DMS153 treated with DMSO at 0.1 percent for 48 hours (cell line): ENCODE results near the gene CPA1.
"Not testable (repeated sequence)": the region's sequence is repeated elsewhere in the genome, so short reads cannot be mapped to it uniquely, and the experiment has no call there.

Experiments used
- DNase-seq: peaks from one replicate; lab custom pipeline; 2025; ENCODE audit not compliant: unreplicated experiment; lab: John Stamatoyannopoulos, UW

CPA1 gene

DNA sequence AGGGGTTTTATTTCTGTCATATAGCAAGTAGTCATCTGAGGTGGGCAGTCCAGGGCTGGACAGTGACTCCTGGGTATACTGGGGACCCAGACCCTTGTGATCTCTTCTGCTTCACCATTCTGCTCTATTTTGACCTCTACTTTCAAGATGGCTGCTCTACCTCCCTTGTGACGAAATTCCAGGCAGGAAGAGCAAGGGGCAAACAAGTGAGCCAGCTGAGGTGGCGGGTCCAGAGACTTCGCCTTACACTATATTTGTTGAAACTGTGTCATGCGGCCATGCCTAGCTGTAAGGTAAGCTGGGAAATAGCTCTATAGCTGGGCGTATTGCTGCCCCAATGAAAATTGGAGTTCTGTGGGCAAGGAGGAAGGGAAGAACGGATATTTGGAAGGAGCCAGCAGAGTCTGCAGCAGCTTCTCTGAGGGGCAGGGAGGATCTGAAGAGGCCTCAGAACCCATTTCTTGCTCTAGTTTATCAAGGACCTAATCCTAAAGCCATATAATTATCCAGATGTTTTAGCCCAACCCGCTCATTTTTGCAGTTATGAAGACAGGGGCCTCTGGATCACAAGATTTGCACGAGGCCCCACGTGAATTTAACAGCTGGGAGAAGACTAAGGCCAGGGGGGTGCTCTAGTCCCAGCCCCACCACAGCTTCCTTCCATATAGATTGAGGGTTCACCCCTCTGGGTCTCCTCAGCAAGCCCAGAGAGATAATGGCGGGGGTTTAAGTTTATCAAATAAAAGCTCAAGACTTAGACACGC lies 7.7 kb upstream of the CPA1 start:
- DNase-seq = no peak

DNA sequence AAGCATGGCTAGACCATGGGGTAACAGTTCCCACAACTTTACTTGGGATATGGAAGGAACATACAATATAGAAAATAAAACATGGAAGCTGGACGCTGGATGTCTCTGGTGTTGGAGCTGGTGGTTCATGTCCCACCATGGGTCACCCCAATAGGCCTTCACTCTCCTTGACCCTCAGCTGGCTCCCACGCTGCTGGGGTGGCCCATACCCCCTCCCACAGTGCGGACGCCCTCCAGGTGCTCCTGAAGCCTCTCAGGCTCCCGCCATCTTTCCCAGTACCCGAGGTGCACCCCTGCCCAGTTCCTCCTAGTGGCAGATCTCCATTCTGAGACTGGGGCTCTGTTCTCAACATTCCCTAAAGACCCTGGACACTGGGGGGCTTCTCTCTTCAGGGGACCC lies 5.8 kb upstream of the CPA1 start:
- no peak for DNase-seq

DNA sequence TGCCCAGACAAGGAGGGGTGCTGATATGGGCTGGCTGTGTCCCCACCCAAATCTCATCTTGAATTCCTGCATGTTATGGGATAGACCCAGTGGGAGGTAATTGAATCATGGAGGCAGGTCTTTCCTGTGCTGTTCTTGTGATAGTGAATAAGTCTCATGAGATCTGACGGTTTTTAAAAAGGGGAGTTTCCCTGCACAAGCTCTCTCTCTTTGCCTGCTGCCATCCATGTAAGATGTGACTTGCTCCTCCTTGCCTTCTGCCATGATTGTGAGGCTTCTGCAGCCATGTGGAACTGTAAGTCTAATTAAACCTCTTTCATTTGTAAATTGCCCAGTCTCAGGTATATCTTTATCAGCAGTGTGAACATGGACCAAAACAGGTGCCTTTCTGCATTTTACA lies 3.8 kb upstream of the CPA1 start:
- DNase-seq = not testable (repeated sequence)

DNA sequence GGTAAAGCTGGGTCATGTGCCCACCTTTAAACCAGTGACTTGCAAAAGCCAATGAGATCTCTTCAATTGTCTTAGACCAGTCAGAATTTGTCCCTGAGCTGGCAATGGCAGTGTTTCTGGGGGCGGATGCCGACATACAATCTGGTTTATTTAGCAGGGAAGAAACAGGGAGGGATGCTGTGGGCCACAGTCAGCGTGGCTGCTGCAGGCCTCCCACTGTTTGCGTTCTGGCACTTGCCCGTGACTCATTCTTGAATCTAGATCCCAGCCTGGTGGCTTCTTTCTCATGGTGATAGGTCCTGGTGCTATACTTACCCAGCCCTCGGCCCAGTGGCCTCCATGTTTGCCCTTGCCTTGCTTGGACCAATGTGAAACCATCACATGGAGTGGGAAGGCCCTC lies 3.1 kb upstream of the CPA1 start:
- no peak for DNase-seq

DNA sequence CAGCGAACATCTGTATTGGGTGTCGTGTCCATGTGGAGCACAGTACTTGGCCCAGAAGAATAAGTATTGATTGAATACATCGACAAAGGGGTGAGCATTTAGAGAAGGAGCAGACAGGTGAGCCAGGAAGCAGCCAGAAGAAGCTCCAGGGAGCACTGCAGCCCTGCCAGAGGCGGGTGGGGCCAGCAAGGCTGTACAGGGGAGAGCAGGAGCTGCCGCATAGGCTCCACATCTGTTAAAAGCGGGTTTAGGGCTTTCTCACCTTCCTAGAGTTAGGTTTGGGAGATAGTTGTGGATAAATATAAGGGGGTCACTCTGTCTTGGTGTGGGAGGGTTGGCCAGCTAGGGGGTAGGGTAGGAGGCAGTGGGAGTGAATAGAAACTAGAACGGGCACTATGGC lies 1.3 kb upstream of the CPA1 start:
- no peak for DNase-seq

DNA sequence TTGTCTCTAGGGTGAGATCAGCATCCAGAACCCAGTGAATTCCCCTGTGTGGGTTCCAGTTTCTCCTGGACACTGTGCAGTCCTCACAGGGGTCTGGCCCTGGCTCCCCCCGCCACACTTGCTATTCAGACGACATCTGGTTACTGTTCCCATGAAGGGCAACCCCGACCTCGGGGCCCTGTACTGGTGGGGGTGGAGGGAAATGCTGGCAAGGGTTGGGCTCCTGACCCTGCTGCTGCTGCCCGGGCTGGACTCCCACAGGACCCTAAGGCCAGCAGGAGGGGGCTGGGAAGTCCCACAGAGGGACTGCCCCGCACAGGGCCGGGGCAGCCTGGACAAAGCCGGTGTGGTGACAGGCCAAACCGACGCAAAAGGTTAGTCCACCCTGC lies 768 bp upstream of the CPA1 start:
- no peak for DNase-seq

DNA sequence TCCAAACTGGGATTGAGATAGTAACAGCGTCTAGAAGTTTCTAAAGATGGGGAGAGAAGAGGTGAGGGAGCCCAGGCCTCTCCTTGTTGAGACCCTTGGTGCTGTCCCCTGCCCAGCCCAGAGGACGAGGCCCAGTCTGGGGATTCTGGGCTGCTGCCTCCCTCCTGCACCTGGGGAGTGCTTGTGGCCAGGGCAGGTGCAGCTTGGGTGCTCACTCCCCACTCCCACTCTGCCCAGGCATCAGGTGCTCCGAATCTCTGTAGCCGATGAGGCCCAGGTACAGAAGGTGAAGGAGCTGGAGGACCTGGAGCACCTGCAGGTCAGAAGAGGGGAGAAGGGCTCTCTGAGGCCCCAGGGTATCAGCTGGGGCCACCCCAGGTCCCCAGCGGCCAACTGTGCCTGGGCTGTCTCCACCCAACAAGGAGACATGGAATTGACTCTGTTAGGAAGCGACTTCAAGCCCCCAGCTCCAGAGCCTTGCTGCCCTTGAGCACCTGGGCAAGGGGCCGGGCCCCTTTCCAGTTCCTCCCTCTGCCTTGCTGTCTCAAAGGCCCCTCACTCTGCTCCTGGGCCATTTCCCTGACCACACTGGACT lies 664 bp downstream of the CPA1 start:
- DNase-seq = no peak

DNA sequence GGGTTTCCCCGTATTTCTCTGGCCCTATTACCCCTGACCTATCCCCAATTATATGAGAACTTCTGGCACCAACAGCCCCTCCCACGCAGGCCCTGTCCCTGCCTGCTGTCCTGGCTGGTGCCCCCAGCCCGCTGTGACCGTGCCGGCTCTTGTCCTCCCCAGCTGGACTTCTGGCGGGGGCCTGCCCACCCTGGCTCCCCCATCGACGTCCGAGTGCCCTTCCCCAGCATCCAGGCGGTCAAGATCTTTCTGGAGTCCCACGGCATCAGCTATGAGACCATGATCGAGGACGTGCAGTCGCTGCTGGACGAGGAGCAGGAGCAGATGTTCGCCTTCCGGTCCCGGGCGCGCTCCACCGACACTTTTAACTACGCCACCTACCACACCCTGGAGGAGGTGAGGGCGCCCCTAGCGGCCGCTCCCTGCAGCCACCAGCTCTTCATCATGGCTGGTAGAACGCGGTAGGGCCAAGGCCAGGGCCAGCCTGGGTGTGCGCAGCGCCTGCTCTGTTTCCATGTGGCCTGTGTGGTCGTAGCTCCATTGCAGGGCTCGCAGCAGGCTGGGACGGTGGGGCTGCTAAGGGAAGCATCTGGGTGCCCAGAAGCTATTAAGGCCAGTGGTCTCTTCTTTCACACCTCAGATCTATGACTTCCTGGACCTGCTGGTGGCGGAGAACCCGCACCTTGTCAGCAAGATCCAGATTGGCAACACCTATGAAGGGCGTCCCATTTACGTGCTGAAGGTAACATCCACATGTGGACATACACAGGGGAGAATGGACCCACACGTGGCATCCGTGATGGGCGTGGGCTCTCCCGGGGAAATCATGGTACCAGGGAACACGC lies 1.4 kb downstream of the CPA1 start:
- DNase-seq = no peak

DNA sequence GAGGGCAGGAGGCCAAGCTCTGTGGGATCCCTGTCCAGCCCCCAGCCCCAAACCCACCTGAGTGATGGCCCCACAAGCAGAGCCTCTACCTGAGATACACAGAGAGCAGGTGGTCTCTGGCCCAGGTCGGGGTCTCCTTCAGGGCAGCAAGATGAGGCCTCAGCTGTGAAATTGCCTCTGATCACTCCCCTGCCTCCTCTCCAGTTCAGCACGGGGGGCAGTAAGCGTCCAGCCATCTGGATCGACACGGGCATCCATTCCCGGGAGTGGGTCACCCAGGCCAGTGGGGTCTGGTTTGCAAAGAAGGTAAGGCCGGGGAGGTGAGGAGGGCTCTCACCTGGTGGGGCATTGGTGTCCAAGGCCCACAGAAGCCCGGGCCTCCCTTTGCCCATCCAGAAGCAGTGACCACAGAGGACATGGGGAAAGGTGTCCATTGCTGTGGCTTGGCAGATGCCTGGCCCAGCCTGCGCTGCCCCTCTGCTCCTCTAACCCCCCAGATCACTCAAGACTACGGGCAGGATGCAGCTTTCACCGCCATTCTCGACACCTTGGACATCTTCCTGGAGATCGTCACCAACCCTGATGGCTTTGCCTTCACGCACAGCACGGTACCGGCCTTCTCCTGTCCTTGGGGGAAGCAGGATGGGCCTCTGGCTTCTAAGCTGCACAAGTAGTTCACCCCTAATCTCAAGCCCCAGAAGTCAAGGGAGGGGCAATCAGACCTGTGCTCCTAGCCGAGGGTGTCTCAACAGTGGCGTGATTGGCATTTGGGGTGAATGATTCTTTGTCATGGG lies 3.1 kb downstream of the CPA1 start:
- no peak for DNase-seq

DNA sequence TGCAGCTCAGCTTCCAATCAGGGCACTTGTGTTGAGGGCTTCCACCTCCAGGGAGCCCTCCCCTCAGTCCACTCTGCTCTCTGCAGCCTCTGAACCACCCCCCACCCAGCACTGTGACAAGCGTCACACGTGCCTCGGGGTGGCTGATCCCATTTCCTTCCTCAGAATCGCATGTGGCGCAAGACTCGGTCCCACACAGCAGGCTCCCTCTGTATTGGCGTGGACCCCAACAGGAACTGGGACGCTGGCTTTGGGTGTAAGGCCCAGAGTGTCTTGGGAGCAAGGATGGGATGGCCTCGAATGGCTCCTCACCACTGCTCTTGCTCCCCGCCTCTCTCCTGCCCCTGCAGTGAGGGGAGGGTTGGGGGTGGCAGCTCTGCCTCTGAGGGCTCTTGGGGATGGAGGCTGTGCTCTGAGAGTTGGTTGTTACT lies 4.1 kb downstream of the CPA1 start:
- no peak for DNase-seq

DNA sequence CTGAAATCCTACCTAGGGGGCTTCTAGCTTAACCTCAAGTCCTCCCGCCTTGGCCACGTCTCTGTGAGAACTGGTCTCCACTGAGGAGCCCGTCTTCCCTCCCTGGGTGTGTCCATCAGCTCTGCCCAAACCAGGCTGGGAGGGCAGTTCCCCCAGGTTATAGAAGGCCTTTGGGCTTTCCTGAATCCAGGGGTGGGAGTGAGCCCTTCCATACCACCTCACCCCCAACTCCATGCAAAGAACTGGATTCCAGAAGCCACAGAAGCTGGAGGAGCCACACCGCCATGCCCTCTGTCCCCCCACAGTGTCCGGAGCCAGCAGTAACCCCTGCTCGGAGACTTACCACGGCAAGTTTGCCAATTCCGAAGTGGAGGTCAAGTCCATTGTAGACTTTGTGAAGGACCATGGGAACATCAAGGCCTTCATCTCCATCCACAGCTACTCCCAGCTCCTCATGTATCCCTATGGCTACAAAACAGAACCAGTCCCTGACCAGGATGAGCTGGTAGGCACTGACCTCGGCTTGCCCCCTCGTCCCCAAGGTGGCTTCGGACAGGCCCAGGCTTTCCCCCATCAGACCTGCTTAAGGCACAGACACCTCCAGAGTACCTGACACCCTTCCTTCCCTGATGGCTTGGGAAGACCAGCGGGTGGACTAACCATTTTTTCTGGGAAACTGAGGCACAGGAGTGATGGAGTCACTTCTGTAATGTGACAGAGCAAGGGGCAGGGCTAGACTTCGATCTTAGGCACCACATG lies 4.7 kb downstream of the CPA1 start:
- DNase-seq = no peak

DNA sequence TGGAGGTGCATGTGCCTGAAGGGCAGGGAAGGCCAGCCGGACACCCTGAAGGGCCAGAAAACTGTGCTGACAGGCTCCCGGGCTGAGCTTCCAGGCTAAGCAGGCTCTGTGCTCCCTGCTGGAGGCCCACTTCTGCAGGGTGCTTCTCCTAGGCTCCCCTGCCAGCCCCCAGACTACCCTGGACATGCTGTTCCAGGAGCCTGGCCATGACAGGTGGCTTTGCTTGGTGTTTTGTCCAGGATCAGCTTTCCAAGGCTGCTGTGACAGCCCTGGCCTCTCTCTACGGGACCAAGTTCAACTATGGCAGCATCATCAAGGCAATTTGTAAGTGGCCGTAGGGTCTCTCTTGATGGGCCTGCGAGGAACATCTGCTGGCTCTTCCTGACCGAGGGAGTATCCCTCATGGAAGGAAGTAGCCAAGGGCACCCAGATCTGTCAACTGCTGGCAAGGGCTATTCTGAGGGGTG lies 5.3 kb downstream of the CPA1 start:
- DNase-seq = no peak

DNA sequence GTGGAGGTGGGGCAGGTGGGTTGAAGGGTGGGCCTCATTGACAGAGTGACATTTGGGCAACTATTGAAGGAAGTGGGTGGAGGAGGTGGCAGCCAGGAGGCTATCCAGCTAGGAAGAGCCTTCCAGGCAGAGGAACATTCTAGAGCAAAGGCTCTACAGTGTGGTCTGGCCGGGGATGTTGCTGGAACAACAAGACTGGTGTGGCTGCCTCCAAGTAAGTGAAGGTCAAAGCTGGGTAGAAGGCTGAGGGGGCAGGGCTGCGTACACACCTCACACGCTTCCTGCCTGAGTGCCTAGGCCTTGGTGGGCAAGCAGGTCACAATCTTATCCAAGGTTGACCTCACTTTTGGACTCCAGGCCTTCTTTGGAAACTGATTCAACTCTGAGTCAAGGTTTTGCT lies 6.6 kb downstream of the CPA1 start:
- DNase-seq = no peak

DNA sequence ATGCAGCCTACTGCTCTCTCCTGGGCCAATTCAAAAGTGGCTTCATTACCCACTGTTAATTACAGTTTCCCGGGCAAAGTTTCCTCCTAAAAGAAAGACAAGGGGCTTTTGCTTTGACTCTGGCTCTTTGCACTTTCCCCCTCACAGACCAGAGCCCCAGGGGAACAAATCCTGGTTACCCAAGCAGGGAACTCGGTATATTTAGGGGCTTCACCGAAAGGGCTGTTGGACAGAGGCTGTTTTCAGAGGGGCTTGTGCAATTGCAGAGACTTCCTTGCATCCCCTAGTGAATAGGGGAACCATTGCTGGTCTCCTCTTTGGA lies 7.0 kb downstream of the CPA1 start:
- DNase-seq = no peak

DNA sequence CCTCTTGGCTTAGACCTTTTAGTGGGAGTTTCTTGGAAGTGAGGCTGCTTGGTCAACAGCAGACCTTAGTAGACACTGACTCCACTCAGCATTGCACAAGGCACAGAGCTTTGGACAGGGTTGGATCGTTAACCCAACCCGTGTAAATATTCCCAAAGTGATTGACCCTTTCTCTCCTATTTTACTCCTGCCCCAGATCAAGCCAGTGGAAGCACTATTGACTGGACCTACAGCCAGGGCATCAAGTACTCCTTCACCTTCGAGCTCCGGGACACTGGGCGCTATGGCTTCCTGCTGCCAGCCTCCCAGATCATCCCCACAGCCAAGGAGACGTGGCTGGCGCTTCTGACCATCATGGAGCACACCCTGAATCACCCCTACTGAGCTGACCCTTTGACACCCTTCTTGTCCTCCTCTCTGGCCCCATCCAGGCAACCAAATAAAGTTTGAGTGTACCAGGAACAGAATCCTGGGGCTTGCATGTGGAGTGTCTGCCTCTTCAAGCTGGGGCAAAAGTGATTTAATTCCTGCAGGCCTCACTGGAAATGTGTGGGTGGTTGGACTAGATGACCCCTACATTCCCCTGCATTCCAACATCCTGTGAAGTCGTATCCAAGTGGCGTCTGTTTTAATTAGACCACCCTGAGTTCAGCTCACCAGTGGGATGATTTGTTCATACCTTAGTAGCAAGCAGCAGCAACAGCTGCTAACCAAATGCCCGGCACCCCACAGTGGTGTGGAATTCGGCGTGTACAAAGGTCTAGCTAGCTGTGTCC lies 7.5 kb downstream of the CPA1 start:
- DNase-seq = no peak

DNA sequence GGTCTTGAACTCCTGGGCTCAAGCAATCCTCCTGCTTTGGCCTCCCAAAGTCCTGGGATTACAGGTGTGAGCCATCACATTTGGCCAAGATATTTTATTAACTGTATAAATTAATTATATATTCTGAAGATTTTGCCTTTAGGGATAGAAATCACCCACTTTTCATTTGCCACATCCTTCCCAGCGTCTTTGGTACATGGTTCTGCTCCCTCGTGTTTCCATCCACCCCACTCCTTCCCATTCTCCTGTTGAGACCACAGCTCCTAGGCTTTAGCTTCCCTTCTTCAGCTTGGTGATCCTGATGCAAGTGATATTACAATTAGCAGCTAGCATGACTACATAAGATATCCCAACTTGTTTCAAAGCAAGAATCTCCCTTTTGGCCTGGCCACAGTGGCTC lies 8.4 kb downstream of the CPA1 start:
- DNase-seq = no peak

DNA sequence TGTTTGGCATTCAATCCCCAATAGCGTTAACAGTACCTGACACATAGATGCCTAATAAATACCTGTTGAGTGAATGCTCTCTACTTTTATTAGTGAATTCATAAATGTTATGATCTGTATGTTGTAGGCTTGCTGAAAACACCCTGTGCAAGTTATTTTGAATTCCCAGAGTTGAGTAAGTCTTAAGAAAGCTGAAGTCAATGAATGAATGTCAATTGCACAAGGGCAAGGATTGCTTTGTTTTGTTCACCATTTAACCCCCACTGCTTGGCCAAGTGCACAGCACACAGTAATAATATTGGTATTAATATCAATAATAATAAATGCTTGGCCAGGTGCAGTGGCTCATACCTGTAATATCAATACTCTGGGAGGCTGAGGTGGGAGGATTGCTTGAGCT lies 10.2 kb downstream of the CPA1 start:
- DNase-seq = no peak

DNA sequence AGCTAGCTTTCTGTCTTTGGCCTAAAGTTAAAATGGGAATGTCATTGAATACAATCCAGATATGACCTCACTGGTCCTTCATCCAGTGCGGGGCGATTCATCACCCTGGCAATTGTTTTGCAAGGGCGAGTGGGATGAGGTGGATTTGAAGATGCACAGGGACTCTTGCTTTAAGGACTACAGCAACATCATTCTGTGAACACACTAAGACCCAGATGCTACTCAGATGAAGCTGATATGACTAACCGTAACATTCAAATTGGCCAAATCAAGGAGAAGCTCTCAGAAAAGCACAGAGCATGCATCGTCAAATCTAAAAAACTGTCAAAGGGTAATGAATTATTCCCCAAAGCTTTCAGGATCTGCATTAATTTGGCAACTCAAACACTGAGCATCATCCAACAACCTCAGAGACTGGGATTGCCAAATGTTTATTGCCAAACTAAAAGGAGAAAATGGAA lies 12.8 kb downstream of the CPA1 start:
- DNase-seq = no peak

DNA sequence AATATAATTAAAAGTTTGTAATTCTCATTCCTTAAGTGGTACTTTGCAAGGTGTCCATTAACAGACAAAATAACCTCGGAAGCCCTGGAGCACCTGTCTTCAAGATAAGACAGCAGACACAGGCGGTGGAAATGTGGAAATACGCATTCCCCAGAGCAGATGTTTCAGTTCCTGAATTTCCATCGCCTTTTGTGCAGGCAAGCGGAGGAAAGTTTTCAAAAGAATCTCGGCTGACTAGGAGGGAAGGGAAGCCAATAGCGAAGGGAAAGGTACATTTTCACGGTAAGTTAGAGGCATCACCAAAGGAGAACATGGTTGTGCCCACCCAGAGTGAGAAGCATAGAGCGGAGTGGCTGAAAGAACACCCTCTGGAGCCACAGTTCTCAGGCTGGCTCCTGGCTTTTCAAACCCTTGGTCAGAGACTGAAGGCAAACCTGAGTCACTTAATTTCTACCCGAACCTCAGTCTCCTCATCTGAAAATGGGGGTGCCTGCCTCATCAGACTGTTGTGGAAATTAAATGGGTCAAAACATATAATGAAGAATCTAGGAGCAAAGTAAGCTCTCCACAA lies 13.6 kb downstream of the CPA1 start:
- no peak for DNase-seq
